ENCODE data around the gene LIMA1. TPM values are rescaled to one million over a fixed set of nuclear protein-coding genes. Genes with fewer than 3 reads are reported as not detected.

The LIMA1 gene
- total RNA-seq, 4 donors from 2014 or later: 85.0 to 140 (median 116) TPM

GRCh38 chr12:50185301-50185895, 97.9 kb downstream of the LIMA1 start:
- H3K27ac ChIP-seq: peak overlapping the region; percentile 17 to 64
- H3K36me3 ChIP-seq: no peaks in the 10 kb centered on the region
- no peaks in the 10 kb centered on the region for H3K27me3 ChIP-seq
- intact Hi-C loops (cut with DNase I; ENCODE audit: low total_unique reads): no loop called here
- no peak for TF ChIP-seq POLR2A (IDR thresholded peaks at IDR 0.05)
- no peak for TF ChIP-seq CTCF (IDR thresholded peaks at IDR 0.05)
- no peak overlapping the region for H3K4me3 ChIP-seq
- H3K9me3 ChIP-seq: no peaks in the 10 kb centered on the region
- DNase-seq: no peak
- H3K4me1 ChIP-seq: peaks cover 10 to 11% of the 10 kb centered on the region in 2 donors

GRCh38 chr12:50184261-50184660, 99.1 kb downstream of the LIMA1 start:
- no peak overlapping the region for H3K27ac ChIP-seq
- DNase-seq: no peak
- no peaks in the 10 kb centered on the region for H3K36me3 ChIP-seq
- peaks cover 10 to 11% of the 10 kb centered on the region in 2 donors for H3K4me1 ChIP-seq
- no peaks in the 10 kb centered on the region for H3K9me3 ChIP-seq
- H3K4me3 ChIP-seq: no peak overlapping the region
- no peaks in the 10 kb centered on the region for H3K27me3 ChIP-seq
- intact Hi-C loops (cut with DNase I; ENCODE audit: low total_unique reads): no loop called here
- TF ChIP-seq POLR2A (IDR thresholded peaks at IDR 0.05) (no peak), CTCF (IDR thresholded peaks at IDR 0.05) (no peak)

GRCh38 chr12:50182461-50182860, 100.9 kb downstream of the LIMA1 start:
- no peak for DNase-seq
- intact Hi-C loops (cut with DNase I; ENCODE audit: low total_unique reads): no loop called here
- Histone ChIP-seq H3K4me1 (peaks cover 6 to 10% of the 10 kb centered on the region in 2 donors), H3K27me3 (no peaks in the 10 kb centered on the region), H3K36me3 (no peaks in the 10 kb centered on the region), H3K9me3 (no peaks in the 10 kb centered on the region), H3K4me3 (no peak overlapping the region), H3K27ac (no peak overlapping the region)
- TF ChIP-seq CTCF (IDR thresholded peaks at IDR 0.05) (no peak), POLR2A (IDR thresholded peaks at IDR 0.05) (no peak)

- Histone ChIP-seq H3K27ac (no peak overlapping the region), H3K27me3 (no peaks in the 10 kb centered on the region), H3K4me1 (peaks cover 6 to 10% of the 10 kb centered on the region in 2 donors), H3K4me3 (no peak overlapping the region), H3K9me3 (no peaks in the 10 kb centered on the region), H3K36me3 (no peaks in the 10 kb centered on the region)
- DNase-seq: no peak
- intact Hi-C loops (cut with DNase I; ENCODE audit: low total_unique reads): no loop called here
- TF ChIP-seq CTCF (IDR thresholded peaks at IDR 0.05): no peak
- TF ChIP-seq POLR2A (IDR thresholded peaks at IDR 0.05): no peak
Measured at GRCh38 chr12:50181691-50182090, 101.6 kb downstream of the LIMA1 start.

GRCh38 chr12:50175716-50176026, 107.6 kb downstream of the LIMA1 start:
- Histone ChIP-seq H3K9me3 (no peaks in the 10 kb centered on the region), H3K4me1 (no peaks in the 10 kb centered on the region), H3K27ac (no peak overlapping the region), H3K36me3 (no peaks in the 10 kb centered on the region), H3K27me3 (no peaks in the 10 kb centered on the region), H3K4me3 (no peak overlapping the region)
- no peak for DNase-seq
- TF ChIP-seq CTCF (IDR thresholded peaks at IDR 0.05) (no peak), POLR2A (IDR thresholded peaks at IDR 0.05) (no peak)
- intact Hi-C loops (cut with DNase I; ENCODE audit: low total_unique reads): loop anchor here (10.0 kb wide), 2 partner anchors 71 to 101 kb away; partner anchors contain the start of gene GPD1
